Panc1 (cell line): ENCODE data around the gene SBK2. TPM values are rescaled to one million over a fixed set of nuclear protein-coding genes. Genes with fewer than 3 reads are reported as not detected.

Experiments
- ATAC-seq: fragments of 200-7000 bp; cut with Tn5 transposase; 2 replicates; pipeline ENCODE4 v1.9.1; 2020; ENCODE audit warnings: mild to moderate bottlenecking, moderate library complexity
- BruUV-seq: library from RNA; stranded (reverse); fragments of 400-500 nt; replicated peaks from 2 replicates; lab custom pipeline; 2021; lab: Mats Ljungman, UMichigan
- CTCF ChIA-PET: fragments of 300-600 bp; sonication (Branson Sonifier 250); formaldehyde crosslinking; loops from one replicate; lab custom pipeline; 2022; ENCODE audit warnings: antibody characterized with exemption; lab: Charles Lee
- POLR2A ChIA-PET: fragments of 300-600 bp; sonication (Branson Sonifier 250); formaldehyde crosslinking; loops from one replicate; lab custom pipeline; 2022; ENCODE audit warnings: antibody characterized with exemption; lab: Charles Lee
- DNase-seq: peaks from one replicate; pipeline ENCODE4 v3.0.0-alpha.2; 2010; ENCODE audit warnings: low read depth, low spot score
- H3K27ac ChIP-seq: 2 replicates; pipeline ENCODE4 v1.5.1; 2011; ENCODE audit warnings: mild to moderate bottlenecking, low read length, inconsistent platforms
- H3K27me3 ChIP-seq: fragments of 200-500 bp; sonication (Bioruptor generic); 2 replicates; pipeline ENCODE4 v1.6.0; 2014; ENCODE audit warnings: low read length, inconsistent platforms; ENCODE audit not compliant: control insufficient read depth, insufficient read depth
- H3K36me3 ChIP-seq: fragments of 200-500 bp; sonication (Bioruptor generic); 2 replicates; pipeline ENCODE4 v1.5.1; 2014; ENCODE audit warnings: inconsistent platforms, mild to moderate bottlenecking, low read length, moderate library complexity; ENCODE audit not compliant: control insufficient read depth, insufficient read depth
- H3K4me1 ChIP-seq: 2 replicates; pipeline ENCODE4 v1.5.1; 2011; ENCODE audit warnings: inconsistent platforms, mild to moderate bottlenecking, low read length, moderate library complexity; ENCODE audit not compliant: control insufficient read depth, insufficient read depth
- H3K4me3 ChIP-seq, 2 experiments: 2 replicates each; pipeline ENCODE4 v1.5.1; 2011 to 2012; ENCODE audit warnings: low read depth in 2 of 2, low read length in 2 of 2, mild to moderate bottlenecking in 2 of 2, inconsistent platforms in 1 of 2, moderate library complexity in 1 of 2
- H3K9me3 ChIP-seq: fragments of 200-500 bp; sonication (Bioruptor generic); 2 replicates; pipeline ENCODE4 v1.5.1; 2014; ENCODE audit warnings: low read depth, mild to moderate bottlenecking, inconsistent platforms, low read length, moderate library complexity; ENCODE audit not compliant: control insufficient read depth, insufficient read depth
- CTCF ChIP-seq: fragments of 450-650 bp; IDR thresholded peaks from 2 replicates; pipeline ENCODE4 v1.5.1; 2017; ENCODE audit warnings: mild to moderate bottlenecking
- POLR2AphosphoS5 ChIP-seq: IDR thresholded peaks from 2 replicates; pipeline ENCODE4 v1.6.1; 2012; ENCODE audit warnings: mild to moderate bottlenecking, low read depth, low read length, moderate library complexity
- REST ChIP-seq, 2 experiments: IDR thresholded peaks; 2 replicates each; pipeline ENCODE4 v1.6.1; 2011 to 2012; ENCODE audit warnings: low read depth in 2 of 2, control low read depth in 1 of 2, low read length in 1 of 2, mild to moderate bottlenecking in 1 of 2, moderate library complexity in 1 of 2; ENCODE audit not compliant: insufficient read depth in 1 of 2
- SIN3A ChIP-seq: IDR thresholded peaks from 2 replicates; pipeline ENCODE4 v1.6.1; 2012; ENCODE audit warnings: low read depth, mild to moderate bottlenecking, low read length, moderate library complexity, borderline replicate concordance; ENCODE audit not compliant: insufficient read depth
- TCF7L2 ChIP-seq: IDR thresholded peaks from 2 replicates; pipeline ENCODE4 v1.6.1; 2011; ENCODE audit warnings: mild to moderate bottlenecking, low read depth, low read length, inconsistent platforms
- in situ Hi-C: cut with HindIII; loops from 2 replicates; pipeline ENCODE4 v1.10.0; 2016; ENCODE audit warnings: low sequenced_read_pairs, low pct_unique_long_range_greater_than_20kb
- intact Hi-C: fragments of 100-400 bp; cut with micrococcal nuclease; formaldehyde crosslinking; loops from one replicate; pipeline ENCODE4 v1.10.0; 2022; ENCODE audit not compliant: unreplicated experiment
- total RNA-seq: library from RNA; stranded (reverse); gene quantifications from one replicate; pipeline ENCODE4 v1.2.1, GENCODE V29; 2021; ENCODE audit not compliant: unreplicated experiment

The SBK2 gene
- total RNA-seq, 1 experiment from 2014 or later = 0.69 TPM

- Histone ChIP-seq H3K27ac (peak overlapping the region; percentile 94), H3K9me3 (no peaks in the 10 kb centered on the region), H3K4me3 (peak overlapping the region; percentile 67 to 78), H3K4me1 (peaks cover 50% of the 10 kb centered on the region), H3K36me3 (peaks cover 3% of the 10 kb centered on the region; the same call in 1 of the 2 replicates), H3K27me3 (no peaks in the 10 kb centered on the region)
- intact Hi-C loops = no loop called here
- in situ Hi-C loops = no loop called here
- POLR2A ChIA-PET = interaction anchor here (0.5 to 1.1 kb wide), 2 partner anchors 7 to 327 kb away, joined by 3 to 4 read pairs; partner anchors contain the start of gene ZNF628
- CTCF ChIA-PET = interaction anchor here (0.6 to 0.7 kb wide), 2 partner anchors 338 to 868 kb away, joined by 3 read pairs; no protein-coding TSS in a partner anchor
- TF ChIP-seq TCF7L2 (no peak), POLR2AphosphoS5 (no peak), SIN3A (no peak), CTCF (no peak), REST (IDR thresholded peaks at IDR 0.05; ENCODE audit: insufficient read depth in 1 of 2, low read depth in 2 of 2, low read length in 1 of 2) (no peak)
- ATAC-seq (no peak), DNase-seq (no peak)
- BruUV-seq = no TSS peak
Observed at GRCh38 chr19:55483706-55484592, 53.0 kb downstream of the SBK2 start.

GRCh38 chr19:55482967-55483705 is 53.8 kb downstream of the SBK2 start:
- Histone ChIP-seq H3K27me3 (no peaks in the 10 kb centered on the region), H3K27ac (no peak overlapping the region), H3K36me3 (peaks cover 3% of the 10 kb centered on the region; the same call in 1 of the 2 replicates), H3K4me1 (peaks cover 46% of the 10 kb centered on the region), H3K4me3 (no peak overlapping the region), H3K9me3 (no peaks in the 10 kb centered on the region)
- DNase-seq = no peak
- BruUV-seq = no TSS peak
- no peak for ATAC-seq
- in situ Hi-C loops = no loop called here
- POLR2A ChIA-PET = interaction anchor here (0.5 to 0.7 kb wide), 2 partner anchors 12 to 327 kb away, joined by 3 to 10 read pairs; no protein-coding TSS in a partner anchor
- TF ChIP-seq CTCF (no peak), TCF7L2 (no peak), REST (IDR thresholded peaks at IDR 0.05; ENCODE audit: insufficient read depth in 1 of 2, low read depth in 2 of 2, low read length in 1 of 2) (no peak), POLR2AphosphoS5 (no peak), SIN3A (no peak)
- CTCF ChIA-PET = no interaction called here
- intact Hi-C loops = no loop called here
